Heart left ventricle (tissue), 16 donors: Measurements from ENCODE around the gene DNMT1. TPM values are rescaled to one million over a fixed set of nuclear protein-coding genes. Genes with fewer than 3 reads are reported as not detected.

Experiments used
- ATAC-seq, 4 donors: fragments of 200-7000 bp; cut with Tn5 transposase; one replicate each; pipeline ENCODE4 v1.9.1; 2020 to 2022; ENCODE audit warnings: moderate library complexity in 4 of 4, mild to moderate bottlenecking in 3 of 4, moderate number of reproducible peaks in 1 of 4
- DNase-seq, 5 donors: peaks; one replicate each; pipeline ENCODE4 v3.0.0-alpha.2; 2020
- H3K27ac ChIP-seq, 12 donors: fragments of 200-600 bp; sonication (generic) in 4 of 12; one replicate each; pipeline versions ENCODE4 v1.5.0 to v1.8.0; 2016 to 2022; ENCODE audit warnings: mild to moderate bottlenecking in 2 of 12
- H3K27me3 ChIP-seq, 9 donors: fragments of 200-600 bp; sonication (generic) in 2 of 9; one replicate each; pipeline versions ENCODE4 v1.5.1 to v1.8.0; 2016 to 2022; ENCODE audit warnings: mild to moderate bottlenecking in 3 of 9
- H3K36me3 ChIP-seq, 9 donors: fragments of 200-600 bp; sonication (generic) in 2 of 9; one replicate each; pipeline versions ENCODE4 v1.5.0 to v1.8.0; 2018 to 2022; ENCODE audit warnings: mild to moderate bottlenecking in 2 of 9
- H3K4me1 ChIP-seq, 12 donors: fragments of 200-600 bp; sonication (generic) in 4 of 12; one replicate each; pipeline versions ENCODE4 v1.5.0 to v1.8.0; 2016 to 2022; ENCODE audit warnings: mild to moderate bottlenecking in 3 of 12
- H3K4me3 ChIP-seq, 12 donors: fragments of 200-600 bp; sonication (generic) in 4 of 12; one replicate each; pipeline versions ENCODE4 v1.5.0 to v1.8.0; 2017 to 2022; ENCODE audit warnings: mild to moderate bottlenecking in 9 of 12, moderate library complexity in 4 of 12
- H3K9me3 ChIP-seq, 12 donors: fragments of 200-600 bp; sonication (generic) in 4 of 12; one replicate each; pipeline versions ENCODE4 v1.5.0 to v1.8.0; 2016 to 2022; ENCODE audit warnings: mild to moderate bottlenecking in 1 of 12
- POLR2A ChIP-seq, 2 donors: fragments of 450-650 bp; IDR thresholded peaks; one replicate each; pipeline ENCODE4 v1.6.1; 2017; ENCODE audit warnings: antibody characterized with exemption in 2 of 2, mild to moderate bottlenecking in 2 of 2, moderate library complexity in 2 of 2
- WGBS, 4 donors: extraction: QIAGEN DNeasy Blood & Tissue Kit in 2 of 4; methylation state at CpG; one replicate each; pipeline versions ENCODE4 v1.1.5 to v1.1.7; 2013 to 2018; 5-methylcytosine and 5-hydroxymethylcytosine counted together
- intact Hi-C, 10 donors: fragments of 100-400 bp; cut with DNase I; formaldehyde crosslinking; loops; one replicate each; pipeline versions ENCODE4 v1.11.1 to v1.14.2; 2022
- polyA plus RNA-seq, 2 donors: library from polyadenylated mRNA; stranded (reverse); fragments of 200-250 nt; gene quantifications; one replicate each; pipeline ENCODE4 v1.2.3, GENCODE V29; 2013
- total RNA-seq, 9 donors: library from RNA; depleted of rRNA in 2 of 9; stranded (reverse); fragments of >200 nt in 2 of 9; fragmentation: NEBNext Ultra II Directional in 3 of 9; extraction: Animal tissue kit (Norgen Biotek cat#: 25700) in 3 of 9; gene quantifications; one replicate each; pipeline versions ENCODE4 v1.1.0 to v1.2.4, GENCODE V29; 2016 to 2023
- TF ChIP-seq, protein P1 (sequence below), 12 donors: fragments of 200-600 bp; sonication (generic) in 4 of 12; IDR thresholded peaks; one replicate each; pipeline versions ENCODE4 v1.5.0 to v1.8.0; 2018 to 2022; ENCODE audit warnings: antibody characterized with exemption in 12 of 12, mild to moderate bottlenecking in 5 of 12
- donor health status: ischemic (EF 13 %, LVEDD 7.1; RV severe dilation, severe dysfunction).
- donor health status: healthy with polysubstance abuse.
- donor health status: DM: no; HTN: yes; CAD: no.
- donor health status: DM: no; HTN: no; CAD: no.
- donor health status: ischemic (EF 25% LVEDD 6.9; RV normal size, moderate dysfunction).
- donor health status: ischemic (EF 25% LVEDD 5.7; RV mildly dilated, moderate dysfunction).
- donor health status: healthy.
- donor health status: DM: yes; HTN: yes; CAD: no.
- donor health status: ischemic (EF 35%, LVEDD 5.7; RV mildly dilated, moderate dysfunction).
- donor health status: nonischemic (EF 11% LVEDD 7.7; RV severe dilation, severe dysfunction).
- donor health status: DM: yes; HTN: yes; CAD: no.
- donor health status: PGD.
- donor health status: ischemic (EF 29% LVEDD 5.4; RV normal size, mild dysfunction).
- donor health status: nonischemic (EF 23%, LVEDD 6.1; RV moderate dilation, normal function).

DNMT1 gene
- total and polyA plus RNA-seq, 11 donors, result 16.1 to 61.6 (median 25.0) TPM

DNA sequence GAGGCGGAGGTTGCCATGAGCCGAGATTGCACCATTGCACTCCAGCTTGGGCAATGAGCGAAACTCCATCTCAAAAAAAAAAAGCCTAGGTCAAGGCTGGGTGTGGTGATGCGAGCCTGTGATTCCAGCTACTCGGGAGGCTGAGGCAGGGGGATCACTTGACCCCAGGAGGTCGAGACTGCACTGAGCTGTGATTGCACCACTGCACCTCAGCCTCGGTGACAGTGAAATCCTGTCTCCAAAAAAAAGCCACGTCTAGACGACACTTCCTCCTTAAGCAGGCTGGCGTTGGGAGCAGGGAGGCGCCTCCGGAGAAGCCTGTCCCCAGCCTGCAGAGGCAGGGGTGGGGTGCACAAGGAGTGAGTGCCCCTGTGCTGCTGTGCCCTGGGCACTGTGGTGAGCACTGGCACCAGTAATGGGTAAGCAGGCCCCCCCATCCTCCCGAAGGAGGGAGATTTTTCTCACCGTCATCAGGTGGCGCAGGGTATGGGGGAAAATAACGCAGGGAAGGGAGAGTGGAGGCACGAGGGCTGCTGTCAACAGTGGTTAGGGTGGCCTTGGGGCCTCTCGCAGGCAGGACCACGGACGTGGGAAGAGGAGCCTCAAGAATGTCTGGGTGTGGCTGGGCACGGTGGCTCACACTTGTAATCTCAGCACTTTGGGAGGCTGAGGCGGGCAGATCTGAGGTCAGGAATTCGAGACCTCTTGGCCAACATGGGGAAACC lies 82.6 kb downstream of the DNMT1 start:
- peak overlapping the region in 1 of 12 donors; percentile 86 for H3K27ac ChIP-seq
- DNase-seq, result no peak
- H3K27me3 ChIP-seq, result no peaks in the 10 kb centered on the region
- peak overlapping the region in 1 of 12 donors; percentile 40 for H3K4me3 ChIP-seq
- peaks cover 0 to 42% (median 4%) of the 10 kb centered on the region in 12 donors for H3K4me1 ChIP-seq
- TF ChIP-seq POLR2A (IDR thresholded peaks at IDR 0.05), result no peak
- TF ChIP-seq, protein P1, sequence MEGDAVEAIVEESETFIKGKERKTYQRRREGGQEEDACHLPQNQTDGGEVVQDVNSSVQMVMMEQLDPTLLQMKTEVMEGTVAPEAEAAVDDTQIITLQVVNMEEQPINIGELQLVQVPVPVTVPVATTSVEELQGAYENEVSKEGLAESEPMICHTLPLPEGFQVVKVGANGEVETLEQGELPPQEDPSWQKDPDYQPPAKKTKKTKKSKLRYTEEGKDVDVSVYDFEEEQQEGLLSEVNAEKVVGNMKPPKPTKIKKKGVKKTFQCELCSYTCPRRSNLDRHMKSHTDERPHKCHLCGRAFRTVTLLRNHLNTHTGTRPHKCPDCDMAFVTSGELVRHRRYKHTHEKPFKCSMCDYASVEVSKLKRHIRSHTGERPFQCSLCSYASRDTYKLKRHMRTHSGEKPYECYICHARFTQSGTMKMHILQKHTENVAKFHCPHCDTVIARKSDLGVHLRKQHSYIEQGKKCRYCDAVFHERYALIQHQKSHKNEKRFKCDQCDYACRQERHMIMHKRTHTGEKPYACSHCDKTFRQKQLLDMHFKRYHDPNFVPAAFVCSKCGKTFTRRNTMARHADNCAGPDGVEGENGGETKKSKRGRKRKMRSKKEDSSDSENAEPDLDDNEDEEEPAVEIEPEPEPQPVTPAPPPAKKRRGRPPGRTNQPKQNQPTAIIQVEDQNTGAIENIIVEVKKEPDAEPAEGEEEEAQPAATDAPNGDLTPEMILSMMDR (IDR thresholded peaks at IDR 0.05), result no peak
- peaks cover 7 to 79% (median 72%) of the 10 kb centered on the region in 9 donors for H3K36me3 ChIP-seq
- intact Hi-C loops, result loop anchor here in 7 of 10 donors (5.0 to 10.0 kb wide), 5 partner anchors 133 to 273 kb away; partner anchors contain the start of genes MRPL4 (in 2 of the 7), OLFM2 (in 2 of the 7) and TYK2 (in 1 of the 7)
- ATAC-seq, result peak in 3 of 4 donors; percentile 3 to 7 (median 7)
- no peaks in the 10 kb centered on the region for H3K9me3 ChIP-seq
- WGBS, 4 donors, result 53 to 64% (median 61%) methylated on average over 19 to 23 of the region's 23 CpGs

DNA sequence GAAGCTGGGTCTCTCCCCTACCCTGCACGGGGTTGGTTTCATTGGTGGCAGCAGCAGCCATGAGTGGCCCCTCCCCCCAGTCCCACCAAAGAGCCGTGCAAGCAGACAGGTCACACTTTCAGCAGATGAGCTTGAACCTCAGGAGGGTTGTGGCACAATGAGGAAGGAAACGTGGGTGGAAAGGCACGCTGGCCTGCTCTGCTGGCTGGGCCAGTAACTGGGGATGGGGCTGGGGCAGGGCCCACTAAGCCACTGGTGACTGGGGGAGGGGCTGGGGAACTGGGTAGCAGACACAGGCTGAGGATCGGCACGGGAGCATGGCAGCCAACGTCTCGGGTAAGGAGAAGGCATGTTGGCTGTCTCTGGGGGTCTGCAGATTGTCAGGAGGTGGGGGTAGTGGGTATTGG lies 83.3 kb downstream of the DNMT1 start, which contains the start of gene P2RY11:
Gene P2RY11, plus strand, starts transcription at position 289 of the 407 bp plus-strand sequence. Its CDS starts 29 bp downstream, at position 318.
- Histone ChIP-seq H3K4me3 (peak within 1 kb of the TSS in 1 of 12 donors; percentile 40), H3K27ac (peak within 1 kb of the TSS in 1 of 12 donors; percentile 86), H3K27me3 (no peaks in the 10 kb centered on the region), H3K36me3 (peaks cover 7 to 71% (median 65%) of the 10 kb centered on the region in 9 donors), H3K9me3 (no peaks in the 10 kb centered on the region), H3K4me1 (peaks cover 0 to 50% (median 11%) of the 10 kb centered on the region in 12 donors)
- intact Hi-C loops, result loop anchor here in 7 of 10 donors (5.0 to 10.0 kb wide), 5 partner anchors 133 to 273 kb away; partner anchors contain the start of genes MRPL4 (in 2 of the 7), OLFM2 (in 2 of the 7) and TYK2 (in 1 of the 7)
- TF ChIP-seq POLR2A (IDR thresholded peaks at IDR 0.05), result no peak
- TF ChIP-seq, protein P1 (IDR thresholded peaks at IDR 0.05), result no peak
- DNase-seq (peak in 1 of 5 donors; percentile 66), ATAC-seq (no peak)
- WGBS, 4 donors, result 63 to 74% (median 65%) methylated on average over 8 of the region's 8 CpGs

DNA sequence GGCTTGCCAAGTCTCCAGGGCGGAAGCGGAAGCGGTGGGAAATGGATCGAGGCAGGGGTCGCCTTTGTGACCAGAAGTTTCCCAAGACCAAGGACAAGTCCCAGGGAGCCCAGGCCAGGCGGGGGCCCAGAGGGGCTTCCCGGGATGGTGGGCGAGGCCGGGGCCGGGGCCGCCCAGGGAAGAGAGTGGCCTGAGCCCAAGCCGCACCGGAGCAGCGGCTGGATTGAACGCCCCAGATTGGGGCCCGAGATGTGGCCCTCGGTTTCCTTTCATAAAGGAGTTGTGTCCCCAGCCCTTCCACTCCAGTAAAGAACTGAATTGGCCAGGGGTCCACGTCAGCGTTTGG lies 83.8 kb downstream of the DNMT1 start:
- H3K27me3 ChIP-seq, result no peaks in the 10 kb centered on the region
- intact Hi-C loops, result loop anchor here in 7 of 10 donors (5.0 to 10.0 kb wide), 5 partner anchors 134 to 274 kb away; partner anchors contain the start of genes MRPL4 (in 2 of the 7), OLFM2 (in 2 of the 7) and TYK2 (in 1 of the 7)
- no peak for TF ChIP-seq POLR2A (IDR thresholded peaks at IDR 0.05)
- TF ChIP-seq, protein P1 (IDR thresholded peaks at IDR 0.05), result no peak
- no peak overlapping the region for H3K4me3 ChIP-seq
- DNase-seq (no peak), ATAC-seq (no peak)
- no peaks in the 10 kb centered on the region for H3K9me3 ChIP-seq
- H3K36me3 ChIP-seq, result peaks cover 7 to 67% (median 60%) of the 10 kb centered on the region in 9 donors
- peak overlapping the region in 1 of 12 donors; percentile 86 for H3K27ac ChIP-seq
- peaks cover 0 to 52% (median 12%) of the 10 kb centered on the region in 12 donors for H3K4me1 ChIP-seq
- WGBS, 4 donors, result 87 to 92% (median 91%) methylated on average over 9 to 19 of the region's 19 CpGs
